H1 (cell line): ENCODE measurements around the gene TJP2. TPM values are rescaled to one million over a fixed set of nuclear protein-coding genes. Genes with fewer than 3 reads are reported as not detected.

ENCODE experiments used
- CHD7 ChIP-seq: fragments of 300-600 bp; sonication (generic); IDR thresholded peaks from 2 replicates; pipeline ENCODE4 v1.7.1; 2012; ENCODE audit warnings: low read length, moderate library complexity, mild to moderate bottlenecking, inconsistent platforms; ENCODE audit not compliant: insufficient replicate concordance
- polyA plus RNA-seq, 7 experiments: library from polyadenylated mRNA; depleted of rRNA in 3 of 7; stranded (reverse) in 5 of 7; unstranded in 2 of 7; fragments of >200 nt in 5 of 7; fragments of 200-250 nt in 2 of 7; gene quantifications; 1 replicate in 5 of 7; 2 replicates in 1 of 7; 4 replicates in 1 of 7; pipeline versions ENCODE4 v1.2.1 to v1.2.3, GENCODE V29; 2011 to 2013; ENCODE audit warnings: missing spikeins in 2 of 7, mixed read lengths in 2 of 7
- total RNA-seq: library from RNA; stranded (reverse); fragmentation: NEBNext Ultra II Directional; extraction: Animal tissue kit (Norgen Biotek cat#: 25700); gene quantifications from 2 replicates; pipeline ENCODE4 v1.2.1, GENCODE V29; 2021

TJP2 gene
- total and polyA plus RNA-seq, 2 of the 8 experiments (the other 6 are each of a cell fraction or from before 2014, with no cell fraction given): 54.9 to 137 TPM

DNA sequence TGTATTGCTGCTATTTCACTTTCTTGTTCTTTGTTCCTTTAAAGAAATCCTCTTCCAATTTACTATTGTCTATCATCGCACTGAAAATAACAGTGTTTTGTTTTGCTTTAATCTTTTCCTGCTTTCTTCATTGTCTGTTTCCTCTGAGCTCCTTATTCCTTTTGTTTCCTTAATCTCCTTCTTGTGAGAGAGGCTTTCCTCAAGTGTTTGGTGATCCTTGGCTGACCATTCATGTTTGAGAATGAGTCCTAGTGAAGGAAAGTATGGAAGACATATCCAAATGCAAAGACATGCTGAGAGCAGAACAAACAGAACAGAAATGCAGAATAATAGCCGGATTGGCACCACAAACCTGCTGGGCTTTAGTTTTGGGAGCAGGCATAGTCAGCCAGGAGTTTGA lies 108.9 kb downstream of the TJP2 start (continued):
- TF ChIP-seq CHD7: peak; percentile 21
